BE2C (cell line): ENCODE measurements around the gene GRM5.

Experiments used
- DNase-seq: peaks from one replicate; pipeline ENCODE4 v3.0.0-alpha.2; 2020
- H3K27me3 ChIP-seq: fragments of 250-450 bp; sonication (Bioruptor Pico); 2 replicates; pipeline ENCODE4 v1.5.1; 2020; ENCODE audit warnings: mild to moderate bottlenecking
- H3K36me3 ChIP-seq: fragments of 250-450 bp; sonication (Bioruptor Pico); 2 replicates; pipeline ENCODE4 v1.5.1; 2020; ENCODE audit warnings: mild to moderate bottlenecking
- H3K4me1 ChIP-seq: fragments of 250-450 bp; sonication (Bioruptor Pico); 2 replicates; pipeline ENCODE4 v1.5.1; 2020
- H3K4me3 ChIP-seq: 2 replicates; pipeline ENCODE4 v1.5.1; 2011; ENCODE audit warnings: low read depth, low read length
- H3K9me3 ChIP-seq: fragments of 250-450 bp; sonication (Bioruptor Pico); 2 replicates; pipeline ENCODE4 v1.5.1; 2020
- TF ChIP-seq, protein P1 (sequence below): IDR thresholded peaks from 2 replicates; pipeline ENCODE4 v1.5.1; 2012; ENCODE audit warnings: mild to moderate bottlenecking, low read depth, low read length

Gene GRM5

DNA sequence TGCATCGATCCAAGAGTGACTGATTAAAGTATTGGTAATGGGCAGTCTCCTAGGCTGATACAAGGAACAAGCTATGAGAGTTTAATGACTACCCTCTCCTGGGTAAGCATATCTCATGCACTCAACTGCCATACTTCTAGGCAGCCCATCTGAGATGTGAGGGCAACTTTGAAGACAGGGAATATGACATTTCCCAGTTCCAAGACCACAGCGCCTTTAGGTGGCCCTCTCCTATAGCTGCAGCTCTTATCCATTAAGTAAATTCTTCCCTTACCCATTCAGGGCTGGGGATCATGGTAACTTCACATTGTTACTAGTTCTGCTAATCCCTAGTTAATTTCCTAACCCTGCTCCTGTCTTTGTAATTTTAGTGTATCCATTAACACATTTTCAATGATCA lies 570.9 kb downstream of the GRM5 start:
- Histone ChIP-seq H3K9me3 (no peaks in the 10 kb centered on the region), H3K4me1 (no peaks in the 10 kb centered on the region), H3K27me3 (no peaks in the 10 kb centered on the region; the same call in 1 of the 2 replicates), H3K36me3 (no peaks in the 10 kb centered on the region), H3K4me3 (no peak overlapping the region)
- TF ChIP-seq, protein P1, sequence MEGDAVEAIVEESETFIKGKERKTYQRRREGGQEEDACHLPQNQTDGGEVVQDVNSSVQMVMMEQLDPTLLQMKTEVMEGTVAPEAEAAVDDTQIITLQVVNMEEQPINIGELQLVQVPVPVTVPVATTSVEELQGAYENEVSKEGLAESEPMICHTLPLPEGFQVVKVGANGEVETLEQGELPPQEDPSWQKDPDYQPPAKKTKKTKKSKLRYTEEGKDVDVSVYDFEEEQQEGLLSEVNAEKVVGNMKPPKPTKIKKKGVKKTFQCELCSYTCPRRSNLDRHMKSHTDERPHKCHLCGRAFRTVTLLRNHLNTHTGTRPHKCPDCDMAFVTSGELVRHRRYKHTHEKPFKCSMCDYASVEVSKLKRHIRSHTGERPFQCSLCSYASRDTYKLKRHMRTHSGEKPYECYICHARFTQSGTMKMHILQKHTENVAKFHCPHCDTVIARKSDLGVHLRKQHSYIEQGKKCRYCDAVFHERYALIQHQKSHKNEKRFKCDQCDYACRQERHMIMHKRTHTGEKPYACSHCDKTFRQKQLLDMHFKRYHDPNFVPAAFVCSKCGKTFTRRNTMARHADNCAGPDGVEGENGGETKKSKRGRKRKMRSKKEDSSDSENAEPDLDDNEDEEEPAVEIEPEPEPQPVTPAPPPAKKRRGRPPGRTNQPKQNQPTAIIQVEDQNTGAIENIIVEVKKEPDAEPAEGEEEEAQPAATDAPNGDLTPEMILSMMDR: no peak
- no peak for DNase-seq

DNA sequence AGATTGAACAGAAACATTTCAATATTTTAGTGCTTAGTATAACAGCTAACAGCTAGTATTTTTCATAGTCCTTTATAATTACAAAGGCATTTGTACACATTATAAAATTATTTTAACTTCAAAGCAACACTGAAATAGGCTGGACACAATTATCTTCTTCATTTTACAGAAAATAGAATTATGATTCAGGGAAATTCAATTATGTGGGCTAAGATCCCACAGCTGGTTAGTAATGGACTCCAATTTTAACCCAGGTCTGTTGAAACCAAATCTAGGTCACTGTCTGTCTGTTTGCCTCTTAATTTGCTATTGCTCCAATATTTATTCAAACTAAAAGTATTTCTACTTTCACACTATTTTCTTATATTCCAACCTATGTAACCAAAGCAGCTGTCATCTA lies 574.1 kb downstream of the GRM5 start:
- Histone ChIP-seq H3K9me3 (no peaks in the 10 kb centered on the region), H3K4me1 (no peaks in the 10 kb centered on the region), H3K36me3 (no peaks in the 10 kb centered on the region), H3K4me3 (no peak overlapping the region), H3K27me3 (no peaks in the 10 kb centered on the region)
- no peak for DNase-seq
- TF ChIP-seq, protein P1: no peak

DNA sequence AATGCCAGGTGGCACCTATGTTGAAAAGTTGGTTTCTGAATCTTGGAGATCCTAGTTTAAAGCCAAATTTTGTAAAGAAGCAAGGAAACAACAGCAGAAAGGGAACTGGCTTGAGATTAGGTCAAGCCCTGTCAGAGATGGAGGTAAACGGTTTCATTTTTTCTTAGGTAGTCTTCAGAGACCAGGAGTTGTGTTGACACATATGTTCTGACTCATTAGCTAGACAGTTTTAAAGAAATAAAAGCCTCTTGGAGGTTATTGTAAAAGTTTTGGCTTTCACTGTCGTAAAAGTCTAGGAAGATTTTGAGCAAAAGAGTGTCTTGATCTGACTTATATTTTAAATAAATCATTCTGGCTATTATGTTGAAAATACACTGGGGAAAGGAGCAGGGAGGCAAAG lies 576.8 kb downstream of the GRM5 start:
- no peaks in the 10 kb centered on the region for H3K9me3 ChIP-seq

DNA sequence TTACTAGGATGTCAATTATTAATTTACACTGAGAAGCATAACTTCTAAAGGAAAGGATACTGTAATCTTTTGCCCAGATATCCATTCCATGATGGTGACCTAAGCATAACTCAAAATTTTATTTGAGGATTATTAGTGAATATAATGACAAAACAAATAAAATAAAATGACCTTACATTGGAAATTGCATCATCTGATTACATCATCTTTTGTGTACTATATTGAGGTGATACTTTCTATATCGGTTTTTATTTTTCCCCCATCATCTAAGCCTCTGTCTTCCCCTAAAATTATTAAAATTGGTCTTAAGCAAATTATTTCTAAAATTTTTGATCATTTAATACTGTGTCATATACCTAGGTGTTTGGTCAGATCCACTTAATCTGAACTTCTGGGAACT lies 578.1 kb downstream of the GRM5 start:
- no peak overlapping the region for H3K4me3 ChIP-seq
- H3K4me1 ChIP-seq: no peaks in the 10 kb centered on the region
- no peaks in the 10 kb centered on the region for H3K36me3 ChIP-seq
- DNase-seq: no peak
- no peaks in the 10 kb centered on the region for H3K9me3 ChIP-seq
- no peaks in the 10 kb centered on the region for H3K27me3 ChIP-seq
- TF ChIP-seq, protein P1: no peak

More for the DNA sequence above, 576.8 kb downstream of the GRM5 start:
- no peak for DNase-seq
- no peak overlapping the region for H3K4me3 ChIP-seq
- TF ChIP-seq, protein P1: no peak
- no peaks in the 10 kb centered on the region for H3K36me3 ChIP-seq
- no peaks in the 10 kb centered on the region for H3K27me3 ChIP-seq
- H3K4me1 ChIP-seq: no peaks in the 10 kb centered on the region

DNA sequence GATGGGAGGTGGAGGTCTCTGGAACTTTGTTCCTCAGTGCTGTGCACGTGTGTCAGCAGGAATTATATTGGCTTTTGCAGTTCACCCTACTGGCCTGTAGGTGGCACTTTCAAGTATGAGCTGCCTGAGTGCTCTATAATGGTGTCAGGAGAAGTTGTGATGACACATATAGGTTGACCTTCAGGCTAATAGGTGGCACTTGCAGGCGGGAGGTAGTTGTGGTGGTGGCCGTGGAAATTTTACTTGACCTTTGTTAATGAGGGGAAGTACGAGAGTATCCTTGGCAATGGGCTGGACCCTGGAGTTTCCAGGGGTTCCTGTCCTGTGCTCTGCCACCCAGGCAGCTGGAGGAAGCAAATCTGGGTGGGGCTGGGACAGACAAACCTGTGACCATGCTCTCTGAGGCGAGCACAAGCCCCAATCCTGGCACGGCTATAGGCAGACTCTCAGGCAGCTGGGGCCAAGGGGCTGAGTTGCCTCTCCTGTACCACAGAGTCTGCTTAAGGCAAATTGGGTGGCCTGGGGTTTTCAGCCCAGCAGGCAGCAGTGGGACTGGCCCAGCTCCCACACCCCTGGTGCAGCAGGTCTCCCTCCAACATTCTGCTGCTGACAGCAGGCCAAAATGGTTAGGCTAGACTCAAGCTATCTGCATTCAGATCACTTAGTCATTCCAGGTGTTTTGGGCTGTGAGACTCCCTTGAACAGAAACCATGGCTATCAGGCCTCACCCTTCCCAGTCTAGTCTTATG lies 580.7 kb downstream of the GRM5 start:
- Histone ChIP-seq H3K4me1 (no peaks in the 10 kb centered on the region), H3K36me3 (no peaks in the 10 kb centered on the region), H3K9me3 (no peaks in the 10 kb centered on the region), H3K4me3 (no peak overlapping the region), H3K27me3 (no peaks in the 10 kb centered on the region)
- DNase-seq: peak; percentile 35
- TF ChIP-seq, protein P1: peak; percentile 78

DNA sequence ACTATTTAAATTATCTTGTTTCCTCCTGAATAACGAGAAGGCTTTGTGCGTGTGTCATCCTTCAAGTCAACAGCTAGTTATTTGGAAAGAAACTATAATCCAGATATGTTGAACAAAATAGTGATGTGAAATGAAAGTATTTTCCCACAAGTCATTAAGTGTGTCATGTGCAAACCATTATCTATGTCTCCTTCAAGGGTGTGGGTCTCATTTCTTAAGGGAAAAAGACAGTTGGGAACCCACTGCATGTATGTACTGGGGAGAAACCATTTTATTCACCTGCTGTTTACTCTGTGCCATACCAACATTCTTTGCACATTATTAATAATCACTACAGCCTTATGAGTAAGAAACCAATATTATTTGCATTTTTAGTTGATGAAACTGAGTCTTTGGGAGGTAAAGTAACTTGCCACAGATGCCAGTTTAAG lies 582.9 kb downstream of the GRM5 start:
- Histone ChIP-seq H3K9me3 (no peaks in the 10 kb centered on the region), H3K4me1 (no peaks in the 10 kb centered on the region), H3K36me3 (no peaks in the 10 kb centered on the region), H3K27me3 (no peaks in the 10 kb centered on the region), H3K4me3 (no peak overlapping the region)
- no peak for DNase-seq
- TF ChIP-seq, protein P1: no peak
